ENCODE measurements around the gene SMYD3. TPM values are rescaled to one million over a fixed set of nuclear protein-coding genes. Genes with fewer than 3 reads are reported as not detected.

The SMYD3 gene
- total RNA-seq, 1 donor from 2014 or later, result 29.3 TPM

DNA sequence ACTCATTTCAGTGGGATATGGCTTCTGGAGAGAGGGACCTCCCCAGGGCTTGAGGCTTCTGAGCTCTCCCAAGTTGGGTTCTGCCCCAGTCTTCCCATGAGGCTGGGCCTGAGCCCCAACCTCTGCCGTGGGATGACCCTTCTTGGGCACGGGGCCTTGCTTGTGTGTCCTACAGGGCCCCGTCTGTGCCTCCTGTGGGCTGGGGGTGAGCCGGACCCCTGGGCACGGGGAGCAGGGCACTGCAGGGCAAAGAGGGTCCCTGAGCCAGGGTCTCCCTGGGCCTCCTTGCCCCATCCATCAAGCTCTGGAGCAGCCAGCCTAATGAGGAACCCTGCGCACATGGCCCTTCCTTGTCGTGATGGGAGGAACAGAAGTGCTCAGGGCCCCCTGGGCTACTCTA, 5.2 kb upstream of the SMYD3 start:
- peaks cover 5% of the 10 kb centered on the region for H3K4me1 Mint-ChIP-seq (ENCODE audit: low read depth)
- no peak for TF ChIP-seq CTCF (IDR thresholded peaks at IDR 0.05)
- peaks cover 4% of the 10 kb centered on the region for H3K36me3 Mint-ChIP-seq (ENCODE audit: low read depth)
- DNase-seq (ENCODE audit: low spot score), result no peak
- H3K27ac Mint-ChIP-seq (ENCODE audit: unreplicated experiment), result no peak overlapping the region
- H3K4me3 Mint-ChIP-seq (ENCODE audit: unreplicated experiment), result no peak overlapping the region
- H3K27me3 Mint-ChIP-seq (ENCODE audit: low read depth), result no peaks in the 10 kb centered on the region
- peaks cover 19% of the 10 kb centered on the region for H3K9me3 Mint-ChIP-seq (ENCODE audit: low read depth)

- H3K4me3 Mint-ChIP-seq (ENCODE audit: unreplicated experiment), result no peak overlapping the region
- no peak for DNase-seq (ENCODE audit: low spot score)
- peaks cover 16% of the 10 kb centered on the region for H3K9me3 Mint-ChIP-seq (ENCODE audit: low read depth)
- no peak overlapping the region for H3K27ac Mint-ChIP-seq (ENCODE audit: unreplicated experiment)
- no peaks in the 10 kb centered on the region for H3K27me3 Mint-ChIP-seq (ENCODE audit: low read depth)
- peaks cover 4% of the 10 kb centered on the region for H3K36me3 Mint-ChIP-seq (ENCODE audit: low read depth)
- no peak for TF ChIP-seq CTCF (IDR thresholded peaks at IDR 0.05)
- peaks cover 9% of the 10 kb centered on the region for H3K4me1 Mint-ChIP-seq (ENCODE audit: low read depth)
Measured at GRCh38 chr1:246511203-246511602, 4.1 kb upstream of the SMYD3 start.

GRCh38 chr1:246510147-246511030, 3.3 kb upstream of the SMYD3 start:
- H3K4me1 Mint-ChIP-seq (ENCODE audit: low read depth), result peaks cover 17% of the 10 kb centered on the region
- H3K9me3 Mint-ChIP-seq (ENCODE audit: low read depth), result peaks cover 12% of the 10 kb centered on the region
- peaks cover 5% of the 10 kb centered on the region for H3K36me3 Mint-ChIP-seq (ENCODE audit: low read depth)
- H3K4me3 Mint-ChIP-seq (ENCODE audit: unreplicated experiment), result no peak overlapping the region
- no peak for DNase-seq (ENCODE audit: low spot score)
- no peak for TF ChIP-seq CTCF (IDR thresholded peaks at IDR 0.05)
- no peak overlapping the region for H3K27ac Mint-ChIP-seq (ENCODE audit: unreplicated experiment)
- H3K27me3 Mint-ChIP-seq (ENCODE audit: low read depth), result no peaks in the 10 kb centered on the region

DNA sequence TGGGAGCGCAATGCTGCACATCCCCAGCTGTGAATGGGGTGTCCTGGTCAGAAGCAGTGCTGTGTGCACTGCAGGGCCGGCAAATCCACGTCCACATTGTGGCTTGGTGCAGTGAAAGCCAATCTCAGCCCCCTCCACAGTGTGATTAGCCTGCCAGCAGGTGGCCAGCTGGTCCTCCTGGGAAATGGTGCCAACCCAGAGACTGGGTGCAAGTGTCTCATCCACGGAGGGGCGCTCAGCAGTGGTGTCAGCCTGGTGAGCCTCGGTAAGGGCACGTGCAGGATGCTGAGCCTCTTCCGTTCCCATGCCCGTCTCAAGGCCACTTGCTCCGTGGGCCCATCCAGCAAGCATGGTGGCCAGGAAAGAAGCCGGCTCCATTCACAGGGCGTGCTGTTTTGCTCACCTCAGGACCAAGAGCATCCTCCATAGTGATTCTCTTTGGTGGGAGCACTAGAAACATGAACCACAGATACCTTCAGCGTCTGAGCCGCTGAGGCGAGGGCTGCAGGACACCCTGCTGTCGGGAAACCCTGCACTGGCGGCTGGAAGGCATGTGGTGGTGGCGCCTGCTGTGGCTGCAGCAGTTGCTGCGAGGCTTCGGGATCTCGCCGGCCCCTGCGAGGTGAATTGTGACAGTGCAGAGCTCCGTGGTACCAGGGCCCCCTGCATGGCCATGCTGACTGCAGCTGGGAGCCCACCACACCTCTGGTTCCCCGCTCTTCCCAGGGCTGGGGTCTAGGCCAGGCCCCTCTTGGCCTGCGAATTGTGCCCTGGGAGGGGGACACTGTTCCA, 2.0 kb upstream of the SMYD3 start:
- TF ChIP-seq CTCF (IDR thresholded peaks at IDR 0.05), result no peak
- Mint-ChIP-seq H3K4me3 (ENCODE audit: unreplicated experiment) (no peak overlapping the region), H3K9me3 (ENCODE audit: low read depth) (peaks cover 2% of the 10 kb centered on the region), H3K36me3 (ENCODE audit: low read depth) (peaks cover 1% of the 10 kb centered on the region), H3K27me3 (ENCODE audit: low read depth) (no peaks in the 10 kb centered on the region), H3K4me1 (ENCODE audit: low read depth) (peaks cover 20% of the 10 kb centered on the region), H3K27ac (ENCODE audit: unreplicated experiment) (no peak overlapping the region)
- no peak for DNase-seq (ENCODE audit: low spot score)

DNA sequence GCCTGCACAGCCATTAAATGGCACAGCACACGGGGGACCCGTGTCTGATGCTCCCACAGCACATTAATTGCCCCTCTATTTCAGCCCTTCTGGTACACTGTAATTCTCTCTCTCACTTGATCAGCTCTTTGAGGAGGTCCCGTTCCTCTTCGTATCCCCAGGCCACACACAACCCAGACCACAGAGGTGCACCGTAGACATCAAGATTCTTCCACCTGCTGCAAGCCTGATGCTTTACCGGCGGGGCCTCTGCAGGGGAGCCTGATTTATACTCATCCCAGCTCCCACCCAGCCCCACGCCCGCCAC, 759 bp downstream of the SMYD3 start:
- Mint-ChIP-seq H3K27me3 (ENCODE audit: low read depth) (no peaks in the 10 kb centered on the region), H3K36me3 (ENCODE audit: low read depth) (peaks cover 1% of the 10 kb centered on the region), H3K4me3 (ENCODE audit: unreplicated experiment) (peak overlapping the region; percentile 91), H3K27ac (ENCODE audit: unreplicated experiment) (no peak overlapping the region), H3K4me1 (ENCODE audit: low read depth) (peaks cover 24% of the 10 kb centered on the region), H3K9me3 (ENCODE audit: low read depth) (no peaks in the 10 kb centered on the region)
- no peak for DNase-seq (ENCODE audit: low spot score)
- no peak for TF ChIP-seq CTCF (IDR thresholded peaks at IDR 0.05)
